Epithelial cell of proximal tubule (primary cell): ENCODE data around the gene BAZ2B. TPM values are rescaled to one million over a fixed set of nuclear protein-coding genes. Genes with fewer than 3 reads are reported as not detected.

Experiments used
- DNase-seq: peaks from one replicate; pipeline ENCODE4 v3.0.0-alpha.2; 2011; ENCODE audit warnings: low read depth
- H3K4me3 ChIP-seq: 2 replicates; pipeline ENCODE4 v1.5.1; 2011; ENCODE audit warnings: low read depth, mild to moderate bottlenecking, low read length
- total RNA-seq: library from RNA; depleted of rRNA; stranded (reverse); fragments of >200 nt; gene quantifications from 2 replicates; pipeline ENCODE4 v1.2.3, GENCODE V29; 2015
- TF ChIP-seq, protein P1 (sequence below): conservative IDR thresholded peaks from 2 replicates; pipeline ENCODE4 v1.5.1; 2012; ENCODE audit warnings: low read depth, mild to moderate bottlenecking, low read length

BAZ2B gene
- total RNA-seq, 1 donor from 2014 or later: 34.1 TPM

DNA sequence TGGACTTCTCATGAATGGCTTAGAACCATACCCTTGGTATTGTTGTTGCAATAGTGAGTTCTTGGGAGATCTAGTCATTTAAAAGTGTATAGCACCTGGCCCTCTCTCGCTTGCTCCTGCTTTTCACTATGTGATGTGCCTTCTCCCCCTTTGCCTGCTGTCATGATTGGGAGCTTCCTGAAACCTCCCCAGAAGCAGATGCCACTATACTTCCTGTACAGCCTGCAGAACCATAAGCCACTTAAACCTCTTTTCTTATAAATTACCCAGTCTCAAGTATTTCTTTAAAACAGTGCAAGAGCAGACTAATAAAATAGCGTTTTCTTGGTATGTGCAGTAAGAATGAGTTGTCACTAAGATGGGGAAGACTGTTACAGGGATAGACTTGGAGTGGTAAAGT lies 31.6 kb downstream of the BAZ2B start:
- no peak overlapping the region for H3K4me3 ChIP-seq
- DNase-seq: no peak

DNA sequence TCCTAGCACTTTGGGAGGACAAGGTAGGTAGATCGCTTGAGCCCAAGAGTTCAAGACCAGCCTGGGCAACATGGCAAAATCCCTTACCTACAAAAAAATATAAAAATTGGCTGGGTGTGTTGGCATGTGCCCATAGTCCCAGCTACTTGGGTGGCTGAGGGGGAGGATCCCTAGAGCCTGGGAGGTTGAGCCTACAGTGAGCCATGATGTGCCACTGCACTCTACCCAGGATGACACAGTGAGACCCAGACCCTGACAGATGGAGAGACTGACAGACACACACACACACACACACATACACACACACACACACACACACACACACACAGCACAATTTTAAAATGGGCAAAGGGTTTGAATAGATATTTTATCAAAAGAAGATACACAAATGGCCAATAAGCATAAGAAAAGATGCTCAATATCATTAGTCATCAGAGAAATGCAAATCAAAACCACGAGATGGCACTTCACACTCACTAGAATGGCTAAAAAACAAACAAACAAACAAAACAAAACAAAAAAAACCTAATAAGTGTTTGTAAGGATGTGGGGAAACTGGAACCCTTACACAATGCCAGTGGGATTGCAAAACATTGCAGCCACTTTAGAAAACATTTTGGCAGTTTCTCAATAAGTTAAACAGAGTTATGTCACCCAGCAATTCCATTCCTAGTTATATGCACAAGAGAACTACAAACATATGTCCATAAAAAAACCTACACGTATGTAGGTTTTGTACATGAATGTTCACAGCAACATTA lies 42.3 kb downstream of the BAZ2B start:
- TF ChIP-seq, protein P1, sequence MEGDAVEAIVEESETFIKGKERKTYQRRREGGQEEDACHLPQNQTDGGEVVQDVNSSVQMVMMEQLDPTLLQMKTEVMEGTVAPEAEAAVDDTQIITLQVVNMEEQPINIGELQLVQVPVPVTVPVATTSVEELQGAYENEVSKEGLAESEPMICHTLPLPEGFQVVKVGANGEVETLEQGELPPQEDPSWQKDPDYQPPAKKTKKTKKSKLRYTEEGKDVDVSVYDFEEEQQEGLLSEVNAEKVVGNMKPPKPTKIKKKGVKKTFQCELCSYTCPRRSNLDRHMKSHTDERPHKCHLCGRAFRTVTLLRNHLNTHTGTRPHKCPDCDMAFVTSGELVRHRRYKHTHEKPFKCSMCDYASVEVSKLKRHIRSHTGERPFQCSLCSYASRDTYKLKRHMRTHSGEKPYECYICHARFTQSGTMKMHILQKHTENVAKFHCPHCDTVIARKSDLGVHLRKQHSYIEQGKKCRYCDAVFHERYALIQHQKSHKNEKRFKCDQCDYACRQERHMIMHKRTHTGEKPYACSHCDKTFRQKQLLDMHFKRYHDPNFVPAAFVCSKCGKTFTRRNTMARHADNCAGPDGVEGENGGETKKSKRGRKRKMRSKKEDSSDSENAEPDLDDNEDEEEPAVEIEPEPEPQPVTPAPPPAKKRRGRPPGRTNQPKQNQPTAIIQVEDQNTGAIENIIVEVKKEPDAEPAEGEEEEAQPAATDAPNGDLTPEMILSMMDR: no peak
- H3K4me3 ChIP-seq: no peak overlapping the region
- DNase-seq: no peak

More for the DNA sequence above, 31.6 kb downstream of the BAZ2B start:
- TF ChIP-seq, protein P1: no peak

DNA sequence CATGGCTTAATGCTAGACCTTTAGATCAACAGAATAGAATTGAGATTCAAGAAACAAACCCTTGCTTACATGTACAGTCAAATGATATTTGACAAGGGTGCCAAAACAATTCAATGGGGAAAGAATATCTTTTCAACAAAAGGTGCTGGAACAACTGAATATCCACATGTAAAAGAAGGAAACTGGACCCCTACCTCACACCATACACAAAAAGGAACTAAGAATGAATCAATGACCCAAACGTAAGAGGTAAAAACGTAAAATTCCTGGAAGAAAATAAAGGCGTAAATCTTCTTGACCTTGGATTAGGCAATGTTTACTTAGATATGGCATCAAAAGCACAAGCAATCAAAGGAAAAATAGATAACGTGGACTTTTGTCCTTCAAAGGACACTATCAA lies 43.1 kb downstream of the BAZ2B start:
- TF ChIP-seq, protein P1: no peak
- H3K4me3 ChIP-seq: no peak overlapping the region
- DNase-seq: no peak

DNA sequence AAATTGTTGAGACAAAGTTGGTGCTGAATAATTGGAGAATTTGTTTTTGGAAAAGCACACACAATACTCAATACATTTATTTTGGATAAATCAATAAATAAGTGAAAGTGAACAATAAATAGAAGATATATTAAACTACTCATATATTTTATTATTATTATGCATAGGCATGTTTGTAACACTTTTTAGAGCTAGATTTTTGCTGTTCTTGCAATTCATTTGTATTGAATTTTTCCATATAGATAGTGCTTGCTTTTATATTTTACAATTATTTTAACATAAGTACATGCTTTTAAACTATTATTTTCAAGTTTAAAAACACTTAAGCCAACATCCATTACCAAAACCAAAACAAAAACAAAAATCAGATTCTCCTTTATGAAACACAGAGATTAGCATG lies 43.9 kb downstream of the BAZ2B start:
- DNase-seq: no peak
- TF ChIP-seq, protein P1: no peak
- no peak overlapping the region for H3K4me3 ChIP-seq

DNA sequence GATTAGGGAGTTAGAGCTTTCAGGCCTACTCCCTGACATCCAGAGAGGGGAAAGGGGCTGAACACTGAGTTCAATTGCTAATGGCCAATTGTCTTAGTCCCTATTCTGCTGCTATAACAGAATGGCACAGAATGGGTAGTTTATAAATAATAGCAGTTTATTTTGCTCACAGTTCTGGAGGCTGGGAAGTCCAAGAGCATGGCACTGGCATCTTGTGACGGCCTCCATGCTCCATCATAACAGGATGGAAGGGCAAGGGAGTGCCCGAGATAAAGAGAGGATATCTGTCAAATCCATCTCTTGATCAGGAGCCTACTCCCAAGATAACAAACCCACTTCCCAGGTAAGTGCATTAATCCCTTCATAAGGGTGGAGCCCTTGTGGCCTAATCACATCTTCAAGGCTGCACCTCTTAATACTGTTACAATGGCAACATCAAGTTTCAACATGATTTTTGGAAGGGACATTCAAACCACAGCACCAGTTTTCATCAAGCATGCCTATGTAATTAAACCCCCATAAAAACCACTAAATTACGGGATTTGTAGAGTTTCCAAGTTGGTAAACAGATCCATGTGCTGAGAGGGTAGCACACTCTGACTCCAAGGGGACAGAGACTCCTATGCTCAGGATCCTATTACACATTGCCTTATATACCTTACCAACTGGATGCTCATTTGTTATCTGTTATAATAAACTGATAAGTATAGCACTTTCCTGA lies 44.6 kb downstream of the BAZ2B start:
- no peak overlapping the region for H3K4me3 ChIP-seq
- no peak for DNase-seq
- TF ChIP-seq, protein P1: no peak

DNA sequence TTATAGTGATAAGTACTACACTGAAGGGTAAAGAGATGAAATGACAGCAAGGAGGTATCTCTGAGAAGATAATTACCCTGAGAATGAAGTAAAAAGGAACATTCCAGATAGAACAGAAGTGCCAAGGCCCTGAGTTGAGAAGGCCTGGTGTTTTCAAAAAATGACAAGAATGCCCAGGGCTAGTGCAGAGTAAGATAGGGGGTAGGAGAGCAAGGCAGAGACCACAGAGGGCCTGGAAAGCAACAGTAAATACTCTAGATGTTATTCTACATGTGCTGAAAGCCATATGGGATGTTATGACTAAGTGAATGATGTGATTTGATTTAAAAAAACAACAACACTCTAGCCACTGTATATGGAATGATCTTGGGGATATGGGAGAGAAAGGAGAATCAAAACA lies 52.3 kb downstream of the BAZ2B start:
- no peak overlapping the region for H3K4me3 ChIP-seq
- no peak for DNase-seq
- TF ChIP-seq, protein P1: no peak
